Uterus (tissue), 4 donors: ENCODE measurements around the gene SOHLH1. TPM values are rescaled to one million over a fixed set of nuclear protein-coding genes. Genes with fewer than 3 reads are reported as not detected.

ENCODE experiments used
- DNase-seq, 2 donors: peaks; one replicate each; pipeline ENCODE4 v3.0.0-alpha.2; 2019 to 2020
- H3K27ac ChIP-seq, 2 donors: fragments of 200-600 bp; sonication (generic); 1 replicate in 1 of 2; 2 replicates in 1 of 2; pipeline ENCODE4 v1.5.1; 2016 to 2018
- H3K27me3 ChIP-seq, 2 donors: fragments of 200-600 bp; sonication (generic); one replicate each; pipeline ENCODE4 v1.5.1; 2018 to 2019; ENCODE audit warnings: control low read depth in 1 of 2
- H3K36me3 ChIP-seq, 2 donors: fragments of 200-600 bp; sonication (generic); one replicate each; pipeline ENCODE4 v1.5.1; 2019; ENCODE audit warnings: control low read depth in 1 of 2
- H3K4me1 ChIP-seq, 2 donors: fragments of 200-600 bp; sonication (generic); one replicate each; pipeline ENCODE4 v1.5.1; 2018 to 2019; ENCODE audit warnings: control low read depth in 1 of 2
- H3K4me3 ChIP-seq, 2 donors: fragments of 200-600 bp; sonication (generic); 1 replicate in 1 of 2; 2 replicates in 1 of 2; pipeline ENCODE4 v1.5.1; 2018 to 2019; ENCODE audit warnings: mild to moderate bottlenecking in 1 of 2
- H3K9me3 ChIP-seq, 2 donors: fragments of 200-600 bp; sonication (generic); one replicate each; pipeline ENCODE4 v1.5.1; 2019; ENCODE audit warnings: control low read depth in 1 of 2
- CTCF ChIP-seq, 4 experiments: fragments of 200-600 bp in 2 of 4; fragments of 450-650 bp in 2 of 4; sonication (generic) in 2 of 4; IDR thresholded peaks; one replicate each; pipeline ENCODE4 v1.5.1; 2016 to 2019; ENCODE audit warnings: antibody characterized with exemption in 4 of 4, mild to moderate bottlenecking in 2 of 4, moderate library complexity in 1 of 4
- POLR2A ChIP-seq, 2 donors: fragments of 450-650 bp; IDR thresholded peaks; one replicate each; pipeline ENCODE4 v1.6.1; 2016; ENCODE audit warnings: antibody characterized with exemption in 2 of 2, mild to moderate bottlenecking in 1 of 2, moderate library complexity in 1 of 2
- intact Hi-C: fragments of 100-400 bp; cut with DNase I; formaldehyde crosslinking; loops from one replicate; pipeline ENCODE4 v1.15.1; 2023; ENCODE audit warnings: low total_unique reads
- total RNA-seq, 4 donors: library from RNA; depleted of rRNA in 3 of 4; stranded (reverse); fragments of >200 nt in 3 of 4; gene quantifications; one replicate each; pipeline versions ENCODE4 v1.1.0 to v1.2.4, GENCODE V29; 2014 to 2023
- donor health status: DM: yes; HTN: yes; CAD: no.

SOHLH1 gene
- total RNA-seq, 4 donors from 2014 or later, result not detected

- intact Hi-C loops, result no loop called here
Observed at GRCh38 chr9:135689011-135689410, 10.3 kb downstream of the SOHLH1 start.

GRCh38 chr9:135687216-135687615, 12.1 kb downstream of the SOHLH1 start:
- H3K4me1 ChIP-seq, result no peaks in the 10 kb centered on the region
- H3K36me3 ChIP-seq, result no peaks in the 10 kb centered on the region
- H3K4me3 ChIP-seq, result no peak overlapping the region
- TF ChIP-seq CTCF (IDR thresholded peaks at IDR 0.05) (no peak), POLR2A (IDR thresholded peaks at IDR 0.05) (no peak)
- no peak for DNase-seq
- H3K27me3 ChIP-seq, result no peaks in the 10 kb centered on the region
- no peaks in the 10 kb centered on the region for H3K9me3 ChIP-seq
- intact Hi-C loops, result no loop called here
- no peak overlapping the region for H3K27ac ChIP-seq

More at GRCh38 chr9:135689011-135689410, 10.3 kb downstream of the SOHLH1 start:
- Histone ChIP-seq H3K36me3 (no peaks in the 10 kb centered on the region), H3K27me3 (no peaks in the 10 kb centered on the region), H3K9me3 (no peaks in the 10 kb centered on the region), H3K4me3 (no peak overlapping the region), H3K4me1 (no peaks in the 10 kb centered on the region), H3K27ac (no peak overlapping the region)
- no peak for DNase-seq
- TF ChIP-seq CTCF (IDR thresholded peaks at IDR 0.05) (no peak), POLR2A (IDR thresholded peaks at IDR 0.05) (no peak)

- TF ChIP-seq POLR2A (IDR thresholded peaks at IDR 0.05) (no peak), CTCF (IDR thresholded peaks at IDR 0.05) (no peak)
- no peaks in the 10 kb centered on the region for H3K36me3 ChIP-seq
- no peaks in the 10 kb centered on the region for H3K9me3 ChIP-seq
- H3K27ac ChIP-seq, result no peak overlapping the region
- DNase-seq, result no peak
- no peak overlapping the region for H3K4me3 ChIP-seq
- intact Hi-C loops, result no loop called here
- H3K27me3 ChIP-seq, result no peaks in the 10 kb centered on the region
- no peaks in the 10 kb centered on the region for H3K4me1 ChIP-seq
Observed at GRCh38 chr9:135684691-135685090, 14.6 kb downstream of the SOHLH1 start.

GRCh38 chr9:135683401-135684034, 15.8 kb downstream of the SOHLH1 start:
- intact Hi-C loops, result no loop called here
- DNase-seq, result no peak
- TF ChIP-seq CTCF (IDR thresholded peaks at IDR 0.05) (no peak), POLR2A (IDR thresholded peaks at IDR 0.05) (no peak)
- no peak overlapping the region for H3K4me3 ChIP-seq
- H3K9me3 ChIP-seq, result no peaks in the 10 kb centered on the region
- no peaks in the 10 kb centered on the region for H3K27me3 ChIP-seq
- no peak overlapping the region for H3K27ac ChIP-seq
- H3K4me1 ChIP-seq, result no peaks in the 10 kb centered on the region
- H3K36me3 ChIP-seq, result no peaks in the 10 kb centered on the region

- no peak for DNase-seq
- H3K36me3 ChIP-seq, result no peaks in the 10 kb centered on the region
- no peak overlapping the region for H3K27ac ChIP-seq
- H3K9me3 ChIP-seq, result no peaks in the 10 kb centered on the region
- H3K4me3 ChIP-seq, result no peak overlapping the region
- intact Hi-C loops, result no loop called here
- no peaks in the 10 kb centered on the region for H3K27me3 ChIP-seq
- TF ChIP-seq POLR2A (IDR thresholded peaks at IDR 0.05) (no peak), CTCF (IDR thresholded peaks at IDR 0.05) (no peak)
- H3K4me1 ChIP-seq, result no peaks in the 10 kb centered on the region
Observed at GRCh38 chr9:135681161-135681560, 18.1 kb downstream of the SOHLH1 start.
